ENCODE results near the gene HSPB1.

HSPB1 gene

GRCh38 chr7:76302347-76303201 lies at the start of gene HSPB1:
Gene HSPB1 (plus strand): TSS chr7:76302673. CDS start chr7:76302713, 40 bp downstream.
- ATAC-seq = peak; percentile 69
- TF ChIP-seq TSHZ2 (CRISPR knock-in tag; IDR thresholded peaks at IDR 0.05) (peak; percentile 31; the same call in 1 of the 2 replicates), RARB (CRISPR knock-in tag; IDR thresholded peaks at IDR 0.05) (no peak), TCF4 (CRISPR knock-in tag; IDR thresholded peaks at IDR 0.05; ENCODE audit: borderline replicate concordance) (0 out of 2 replicates have a peak, but pooled peaks have one; percentile 31), ZNF8 (CRISPR knock-in tag; IDR thresholded peaks at IDR 0.05) (no peak), CREB5 (CRISPR knock-in tag; IDR thresholded peaks at IDR 0.05; ENCODE audit: low read depth) (no peak), PPARA (CRISPR knock-in tag; IDR thresholded peaks at IDR 0.05; ENCODE audit: borderline replicate concordance) (no peak), SNAI2 (CRISPR knock-in tag; IDR thresholded peaks at IDR 0.05) (no peak), CSRNP3 (CRISPR knock-in tag; IDR thresholded peaks at IDR 0.05) (no peak), PATZ1 (CRISPR knock-in tag; IDR thresholded peaks at IDR 0.05; ENCODE audit: borderline replicate concordance) (peak; percentile 44; the same call in 1 of the 2 replicates), ZNF565 (CRISPR knock-in tag; conservative IDR thresholded peaks at IDR 0.05; ENCODE audit: low read depth) (no peak), ISL1 (CRISPR knock-in tag; IDR thresholded peaks at IDR 0.05) (no peak), TOX (CRISPR knock-in tag; IDR thresholded peaks at IDR 0.05; ENCODE audit: borderline replicate concordance) (no peak), ZC3H10 (CRISPR knock-in tag; IDR thresholded peaks at IDR 0.05) (no peak), POU6F1 (CRISPR knock-in tag; IDR thresholded peaks at IDR 0.05; ENCODE audit: borderline replicate concordance, low read depth) (no peak), ARNTL (CRISPR knock-in tag; IDR thresholded peaks at IDR 0.05; ENCODE audit: borderline replicate concordance, low read depth) (no peak), GLIS3 (CRISPR knock-in tag; IDR thresholded peaks at IDR 0.05) (no peak), ZFP3 (CRISPR knock-in tag; IDR thresholded peaks at IDR 0.05) (peak; percentile 47; the same call in 1 of the 2 replicates), ESRRG (CRISPR knock-in tag; IDR thresholded peaks at IDR 0.05) (no peak), CSDC2 (CRISPR knock-in tag; IDR thresholded peaks at IDR 0.05) (no peak), ZNF70 (CRISPR knock-in tag; IDR thresholded peaks at IDR 0.05) (no peak), ZFP30 (CRISPR knock-in tag; IDR thresholded peaks at IDR 0.05) (no peak)

- TF ChIP-seq ISL1 (CRISPR knock-in tag; IDR thresholded peaks at IDR 0.05) = no peak
- TF ChIP-seq ZFP3 (CRISPR knock-in tag; IDR thresholded peaks at IDR 0.05) = no peak
- TF ChIP-seq PATZ1 (CRISPR knock-in tag; IDR thresholded peaks at IDR 0.05; ENCODE audit: borderline replicate concordance) = no peak
- no peak for TF ChIP-seq RARB (CRISPR knock-in tag; IDR thresholded peaks at IDR 0.05)
- no peak for ATAC-seq
Measured at GRCh38 chr7:76254781-76255180, 47.7 kb upstream of the HSPB1 start.
